ENCODE measurements around the gene PPCS.
"Not testable (repeated sequence)": the region's sequence is repeated elsewhere in the genome, so short reads cannot be mapped to it uniquely, and the experiment has no call there.

PPCS gene

DNA sequence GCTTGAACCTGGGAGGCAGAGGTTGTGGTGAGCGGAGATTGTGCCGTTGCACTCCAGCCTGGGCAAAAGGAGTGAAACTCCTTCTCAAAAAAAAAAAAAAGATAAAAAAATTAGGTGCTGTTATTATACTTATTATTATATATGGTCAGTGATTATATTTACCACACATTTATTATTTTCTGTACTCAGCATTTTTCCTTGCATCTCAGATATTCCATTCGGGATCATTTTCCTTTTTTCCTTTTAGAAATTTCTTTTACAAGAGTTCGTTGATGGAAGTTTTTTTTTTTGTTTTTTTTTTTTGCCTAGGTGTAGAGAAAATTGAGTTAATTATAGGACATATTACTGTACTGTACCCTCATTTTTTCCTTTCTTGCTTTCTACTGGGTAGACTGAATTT, 20.3 kb downstream of the PPCS start:
- H3K36me3 ChIP-seq (ENCODE audit: control insufficient read depth, insufficient read depth, low read length) = no peaks in the 10 kb centered on the region
- 91% methylated on average over 2 of the region's 4 CpGs; no CpG with 5 or more reads in 1 of the 2 experiments for WGBS, 2 experiments
- no peaks in the 10 kb centered on the region for H3K27me3 ChIP-seq (ENCODE audit: control insufficient read depth, insufficient read depth, low read length, poor library complexity, severe bottlenecking)
- H3K4me1 ChIP-seq (ENCODE audit: control insufficient read depth, insufficient read depth, low read length) = no peaks in the 10 kb centered on the region
- H3K27ac ChIP-seq (ENCODE audit: insufficient read depth, low read depth, low read length, poor library complexity, severe bottlenecking) = no peak overlapping the region
- H3K9me3 ChIP-seq (ENCODE audit: control insufficient read depth, low read length) = no peaks in the 10 kb centered on the region
- no peak overlapping the region for H3K4me3 ChIP-seq (ENCODE audit: insufficient read depth, low read depth, low read length)

DNA sequence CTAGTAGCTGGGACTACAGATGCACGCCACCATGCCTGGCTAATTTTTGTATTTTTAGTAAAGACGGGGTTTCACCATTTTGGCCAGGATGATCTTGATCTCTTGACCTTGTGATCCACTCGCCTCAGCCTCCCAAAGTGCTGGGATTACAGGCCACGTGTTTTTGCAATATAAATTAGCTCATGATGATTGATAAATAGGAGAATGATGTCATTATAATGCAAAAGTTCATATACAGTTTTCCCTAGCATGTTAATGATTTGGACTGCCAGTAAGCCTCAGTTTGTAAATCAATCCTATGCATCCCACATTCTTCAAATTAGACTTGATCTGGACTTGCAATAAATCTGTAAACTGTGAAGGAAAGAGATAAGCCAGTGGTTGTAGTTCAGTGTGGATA, 21.0 kb downstream of the PPCS start:
- not testable (repeated sequence) for H3K36me3 ChIP-seq (ENCODE audit: control insufficient read depth, insufficient read depth, low read length); H3K27ac ChIP-seq (ENCODE audit: insufficient read depth, low read depth, low read length, poor library complexity, severe bottlenecking); H3K4me1 ChIP-seq (ENCODE audit: control insufficient read depth, insufficient read depth, low read length); H3K4me3 ChIP-seq (ENCODE audit: insufficient read depth, low read depth, low read length); H3K9me3 ChIP-seq (ENCODE audit: control insufficient read depth, low read length); H3K27me3 ChIP-seq (ENCODE audit: control insufficient read depth, insufficient read depth, low read length, poor library complexity, severe bottlenecking)
- WGBS, 2 experiments = 87 to 93% methylated on average over 4 of the region's 4 CpGs

DNA sequence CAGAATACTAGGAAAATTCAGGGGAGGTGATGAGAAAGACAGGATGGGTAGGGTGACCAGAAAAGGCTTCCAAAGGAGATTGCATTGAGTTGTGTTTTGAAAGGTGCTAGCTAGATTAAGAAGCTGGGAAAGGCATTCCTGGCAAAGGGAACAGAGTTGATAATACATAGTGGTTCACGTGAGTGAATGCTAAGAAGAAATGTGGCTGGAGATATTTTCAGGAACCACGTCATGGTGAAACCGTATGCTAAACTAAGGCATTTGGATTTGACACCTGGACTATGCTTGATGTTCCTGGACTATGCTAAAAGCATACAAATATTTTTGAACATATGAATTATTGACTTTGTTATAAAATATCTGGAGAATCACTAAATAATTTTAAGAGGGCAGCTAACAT, 21.4 kb downstream of the PPCS start:
- no peaks in the 10 kb centered on the region for H3K4me1 ChIP-seq (ENCODE audit: control insufficient read depth, insufficient read depth, low read length)
- 91 to 96% methylated on average over 3 of the region's 3 CpGs for WGBS, 2 experiments
- no peaks in the 10 kb centered on the region for H3K36me3 ChIP-seq (ENCODE audit: control insufficient read depth, insufficient read depth, low read length)

DNA sequence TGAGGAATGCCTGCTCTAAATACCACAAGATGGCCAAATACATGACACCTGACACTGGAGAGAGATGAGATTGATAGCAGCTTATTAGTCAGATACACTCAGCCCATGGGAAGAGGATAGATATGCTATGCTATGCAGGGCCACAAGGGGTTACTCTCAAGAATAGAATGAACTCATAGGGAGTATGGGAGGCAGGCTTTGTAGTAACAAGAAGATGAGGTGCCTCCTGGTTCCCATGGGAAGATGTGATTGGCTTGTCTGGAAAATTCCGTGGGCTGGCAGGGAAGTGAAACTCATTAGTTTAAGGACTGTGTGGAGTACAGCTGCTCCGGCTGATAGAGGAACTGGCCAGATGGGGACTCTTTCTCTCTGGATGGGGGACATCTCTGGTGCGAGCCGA, 23.3 kb downstream of the PPCS start:
- no peaks in the 10 kb centered on the region for H3K27me3 ChIP-seq (ENCODE audit: control insufficient read depth, insufficient read depth, low read length, poor library complexity, severe bottlenecking)
- WGBS, 2 experiments = 71 to 72% methylated on average over 3 to 4 of the region's 4 CpGs
- H3K4me3 ChIP-seq (ENCODE audit: insufficient read depth, low read depth, low read length) = no peak overlapping the region
- no peaks in the 10 kb centered on the region for H3K36me3 ChIP-seq (ENCODE audit: control insufficient read depth, insufficient read depth, low read length)
- H3K4me1 ChIP-seq (ENCODE audit: control insufficient read depth, insufficient read depth, low read length) = no peaks in the 10 kb centered on the region
- no peak overlapping the region for H3K27ac ChIP-seq (ENCODE audit: insufficient read depth, low read depth, low read length, poor library complexity, severe bottlenecking)
- no peaks in the 10 kb centered on the region for H3K9me3 ChIP-seq (ENCODE audit: control insufficient read depth, low read length)

More for the DNA sequence above, 21.4 kb downstream of the PPCS start:
- no peaks in the 10 kb centered on the region for H3K9me3 ChIP-seq (ENCODE audit: control insufficient read depth, low read length)
- no peak overlapping the region for H3K27ac ChIP-seq (ENCODE audit: insufficient read depth, low read depth, low read length, poor library complexity, severe bottlenecking)
- no peak overlapping the region for H3K4me3 ChIP-seq (ENCODE audit: insufficient read depth, low read depth, low read length)
- H3K27me3 ChIP-seq (ENCODE audit: control insufficient read depth, insufficient read depth, low read length, poor library complexity, severe bottlenecking) = no peaks in the 10 kb centered on the region

DNA sequence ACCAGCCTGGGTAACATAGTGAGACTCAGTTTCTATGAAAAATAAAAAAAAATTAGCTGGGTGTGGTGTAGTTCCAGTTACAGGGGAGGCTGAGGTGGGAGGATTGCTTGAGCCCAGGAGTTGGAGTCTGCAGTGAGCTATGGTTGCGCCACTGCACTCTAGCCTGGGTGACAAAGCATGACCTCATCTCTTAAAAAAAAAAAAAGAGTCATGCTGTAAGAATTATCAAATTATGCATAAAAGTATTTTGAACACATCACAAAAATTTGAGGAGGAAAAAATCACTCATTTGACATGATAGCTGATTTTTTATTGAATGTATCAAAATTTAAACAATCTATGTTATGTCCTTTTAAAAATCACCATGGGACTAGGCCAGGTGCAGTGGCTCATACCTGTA, 24.6 kb downstream of the PPCS start:
- Histone ChIP-seq H3K9me3 (ENCODE audit: control insufficient read depth, low read length) (no peaks in the 10 kb centered on the region), H3K36me3 (ENCODE audit: control insufficient read depth, insufficient read depth, low read length) (no peaks in the 10 kb centered on the region), H3K27me3 (ENCODE audit: control insufficient read depth, insufficient read depth, low read length, poor library complexity, severe bottlenecking) (no peaks in the 10 kb centered on the region), H3K4me3 (ENCODE audit: insufficient read depth, low read depth, low read length) (no peak overlapping the region), H3K27ac (ENCODE audit: insufficient read depth, low read depth, low read length, poor library complexity, severe bottlenecking) (no peak overlapping the region), H3K4me1 (ENCODE audit: control insufficient read depth, insufficient read depth, low read length) (no peaks in the 10 kb centered on the region)
- WGBS, 2 experiments = 95 to 100% methylated on average over 1 of the region's 1 CpG

DNA sequence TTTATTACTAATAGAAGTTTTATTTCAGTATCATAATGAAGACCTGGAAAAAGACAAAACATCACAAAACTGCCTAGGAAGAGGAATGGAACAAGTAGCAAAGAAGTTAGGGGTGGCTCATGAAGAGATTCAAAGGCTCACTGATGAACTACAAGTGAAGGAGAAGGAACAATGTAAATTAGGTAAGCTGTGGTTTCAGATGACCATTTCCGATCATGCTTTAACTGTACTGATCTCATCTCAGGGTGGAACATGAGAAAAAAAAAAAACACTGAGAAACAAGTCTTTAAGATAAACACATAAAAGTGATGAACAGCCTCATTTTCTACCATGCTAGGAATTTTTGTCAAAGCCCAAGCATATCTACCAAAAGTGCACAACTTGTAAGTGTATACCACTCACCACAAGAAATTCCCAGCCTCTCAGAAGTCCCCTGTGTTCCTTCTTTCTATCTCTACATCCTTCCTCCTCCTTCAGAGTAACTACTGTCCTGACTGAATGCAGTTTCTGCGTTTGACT, 26.4 kb downstream of the PPCS start:
- no peak overlapping the region for H3K4me3 ChIP-seq (ENCODE audit: insufficient read depth, low read depth, low read length)
- no peaks in the 10 kb centered on the region for H3K27me3 ChIP-seq (ENCODE audit: control insufficient read depth, insufficient read depth, low read length, poor library complexity, severe bottlenecking)
- H3K9me3 ChIP-seq (ENCODE audit: control insufficient read depth, low read length) = no peaks in the 10 kb centered on the region
- no peaks in the 10 kb centered on the region for H3K4me1 ChIP-seq (ENCODE audit: control insufficient read depth, insufficient read depth, low read length)
- 88 to 92% methylated on average over 2 of the region's 2 CpGs for WGBS, 2 experiments
- no peaks in the 10 kb centered on the region for H3K36me3 ChIP-seq (ENCODE audit: control insufficient read depth, insufficient read depth, low read length)
- no peak overlapping the region for H3K27ac ChIP-seq (ENCODE audit: insufficient read depth, low read depth, low read length, poor library complexity, severe bottlenecking)

DNA sequence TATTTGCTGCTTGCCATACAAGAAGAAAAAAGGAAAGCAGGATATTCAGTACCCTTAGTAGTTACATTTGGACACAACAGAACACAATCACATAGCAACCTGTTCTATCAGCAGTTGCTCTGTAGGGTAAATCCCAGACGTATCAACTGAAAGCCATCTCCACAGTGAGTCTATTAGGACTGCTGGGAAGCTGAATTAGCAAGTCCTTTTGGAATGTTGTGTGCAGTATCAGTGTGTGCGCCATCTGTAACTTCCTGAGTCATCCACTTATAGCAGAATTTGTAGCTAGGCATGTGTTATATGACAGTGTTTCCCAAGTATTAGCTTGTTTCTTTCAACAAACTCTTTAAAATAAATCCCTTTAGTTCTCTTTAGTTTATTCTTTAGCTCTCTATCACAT, 28.0 kb downstream of the PPCS start:
- Histone ChIP-seq H3K4me3 (ENCODE audit: insufficient read depth, low read depth, low read length) (no peak overlapping the region), H3K9me3 (ENCODE audit: control insufficient read depth, low read length) (no peaks in the 10 kb centered on the region), H3K4me1 (ENCODE audit: control insufficient read depth, insufficient read depth, low read length) (no peaks in the 10 kb centered on the region), H3K36me3 (ENCODE audit: control insufficient read depth, insufficient read depth, low read length) (no peaks in the 10 kb centered on the region), H3K27me3 (ENCODE audit: control insufficient read depth, insufficient read depth, low read length, poor library complexity, severe bottlenecking) (no peaks in the 10 kb centered on the region), H3K27ac (ENCODE audit: insufficient read depth, low read depth, low read length, poor library complexity, severe bottlenecking) (no peak overlapping the region)
- 86 to 90% methylated on average over 2 of the region's 2 CpGs for WGBS, 2 experiments

DNA sequence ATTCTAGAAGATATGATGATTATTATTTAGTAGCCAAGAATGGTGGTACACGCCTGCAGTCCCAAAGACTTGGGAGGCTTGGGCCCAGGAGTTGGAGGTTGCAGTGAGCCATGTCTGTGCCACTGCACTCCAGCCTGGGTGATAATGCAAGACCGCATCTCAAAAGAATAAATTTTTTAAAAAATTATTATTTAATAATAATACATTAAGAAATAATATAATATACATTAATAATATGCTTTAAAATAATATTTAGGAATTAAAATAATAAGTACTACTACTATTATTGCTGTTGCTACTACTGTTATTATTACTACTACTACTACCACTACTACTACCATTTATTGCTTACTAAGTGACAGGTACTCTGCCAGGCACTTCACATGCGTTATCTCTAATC, 33.9 kb downstream of the PPCS start:
- Histone ChIP-seq H3K4me3 (ENCODE audit: insufficient read depth, low read depth, low read length) (no peak overlapping the region), H3K27me3 (ENCODE audit: control insufficient read depth, insufficient read depth, low read length, poor library complexity, severe bottlenecking) (no peaks in the 10 kb centered on the region), H3K27ac (ENCODE audit: insufficient read depth, low read depth, low read length, poor library complexity, severe bottlenecking) (no peak overlapping the region), H3K9me3 (ENCODE audit: control insufficient read depth, low read length) (no peaks in the 10 kb centered on the region), H3K36me3 (ENCODE audit: control insufficient read depth, insufficient read depth, low read length) (no peaks in the 10 kb centered on the region), H3K4me1 (ENCODE audit: control insufficient read depth, insufficient read depth, low read length) (no peaks in the 10 kb centered on the region)
- WGBS, 2 experiments = 86 to 96% methylated on average over 2 of the region's 3 CpGs

DNA sequence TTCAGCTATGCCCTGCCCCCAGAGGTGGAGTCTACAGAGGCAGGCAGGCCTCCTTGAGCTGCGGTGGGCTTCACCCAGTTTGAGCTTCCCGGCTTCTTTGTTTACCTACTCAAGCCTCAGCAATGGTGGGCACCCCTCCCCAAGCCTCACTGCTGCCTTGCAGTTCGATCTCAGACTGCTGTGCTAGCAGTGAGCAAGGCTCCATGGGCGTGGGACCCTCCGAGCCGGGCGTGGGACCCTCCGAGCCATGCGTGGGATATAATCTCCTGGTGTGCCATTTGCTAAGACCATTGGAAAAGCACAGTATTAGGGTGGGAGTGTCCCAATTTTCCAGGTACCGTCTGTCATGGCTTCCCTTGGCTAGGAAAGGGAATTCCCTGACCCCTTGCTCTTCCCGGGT, 45.7 kb downstream of the PPCS start:
- H3K4me1 ChIP-seq (ENCODE audit: control insufficient read depth, insufficient read depth, low read length); H3K4me3 ChIP-seq (ENCODE audit: insufficient read depth, low read depth, low read length); H3K9me3 ChIP-seq (ENCODE audit: control insufficient read depth, low read length); H3K36me3 ChIP-seq (ENCODE audit: control insufficient read depth, insufficient read depth, low read length); H3K27me3 ChIP-seq (ENCODE audit: control insufficient read depth, insufficient read depth, low read length, poor library complexity, severe bottlenecking); H3K27ac ChIP-seq (ENCODE audit: insufficient read depth, low read depth, low read length, poor library complexity, severe bottlenecking): not testable (repeated sequence)
- WGBS, 2 experiments = 87 to 88% methylated on average over 11 of the region's 11 CpGs

DNA sequence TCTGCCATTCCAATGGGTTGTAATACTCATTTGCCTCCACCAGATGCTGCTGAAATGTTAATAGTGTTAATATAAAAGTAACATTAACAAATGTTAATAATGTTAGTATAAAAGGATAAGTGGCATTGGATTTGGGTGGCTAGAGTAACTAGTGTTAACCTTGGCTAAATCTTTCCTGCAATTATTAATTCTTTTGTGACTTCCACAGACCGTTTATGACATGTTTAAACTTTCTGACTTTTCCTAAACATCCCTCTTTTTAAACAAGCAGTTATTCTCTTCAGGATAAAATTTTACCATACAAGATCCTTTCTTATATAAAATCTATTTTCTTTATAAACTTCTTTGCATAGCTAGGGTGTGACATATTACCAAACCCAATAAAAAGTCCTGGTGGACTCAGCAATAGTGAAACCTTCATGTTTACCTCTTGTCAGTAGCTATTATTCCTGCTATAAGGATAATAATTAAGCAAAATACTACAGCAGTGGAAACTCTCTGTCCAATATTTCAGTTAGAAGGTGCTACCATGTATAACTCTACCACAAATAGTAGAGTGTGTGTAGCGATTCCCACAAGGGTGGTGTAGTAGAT, 48.3 kb downstream of the PPCS start:
- Histone ChIP-seq H3K4me3 (ENCODE audit: insufficient read depth, low read depth, low read length) (no peak overlapping the region), H3K27me3 (ENCODE audit: control insufficient read depth, insufficient read depth, low read length, poor library complexity, severe bottlenecking) (no peaks in the 10 kb centered on the region), H3K27ac (ENCODE audit: insufficient read depth, low read depth, low read length, poor library complexity, severe bottlenecking) (no peak overlapping the region), H3K9me3 (ENCODE audit: control insufficient read depth, low read length) (peaks cover 9% of the 10 kb centered on the region), H3K4me1 (ENCODE audit: control insufficient read depth, insufficient read depth, low read length) (no peaks in the 10 kb centered on the region), H3K36me3 (ENCODE audit: control insufficient read depth, insufficient read depth, low read length) (peaks cover 4% of the 10 kb centered on the region)
- WGBS, 2 experiments = 88 to 94% methylated on average over 1 to 2 of the region's 2 CpGs

DNA sequence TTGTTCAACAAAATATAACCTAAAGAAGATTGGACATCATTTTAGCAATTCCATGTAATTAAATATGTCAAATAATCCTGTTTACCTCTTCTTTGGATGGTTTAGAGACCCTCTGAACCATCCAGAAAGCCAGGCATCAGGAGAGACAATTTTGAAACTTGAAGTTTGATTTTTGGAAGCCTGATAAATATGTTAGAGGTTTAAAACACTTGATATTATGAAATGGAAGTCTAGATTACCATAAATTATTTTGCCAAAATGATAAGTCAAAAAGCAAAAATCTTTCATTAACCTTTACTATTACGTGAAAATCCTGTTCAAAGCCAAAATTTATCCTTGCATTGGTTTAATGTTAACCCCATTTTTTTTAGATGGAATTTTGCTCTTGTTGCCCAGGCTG, 50.2 kb downstream of the PPCS start:
- no peak overlapping the region for H3K4me3 ChIP-seq (ENCODE audit: insufficient read depth, low read depth, low read length)
- no peaks in the 10 kb centered on the region for H3K27me3 ChIP-seq (ENCODE audit: control insufficient read depth, insufficient read depth, low read length, poor library complexity, severe bottlenecking)
- H3K9me3 ChIP-seq (ENCODE audit: control insufficient read depth, low read length) = peaks cover 12% of the 10 kb centered on the region
- H3K27ac ChIP-seq (ENCODE audit: insufficient read depth, low read depth, low read length, poor library complexity, severe bottlenecking) = no peak overlapping the region
- whole genome bisulfite sequencing, 2 experiments = 64 to 79% methylated on average over 1 of the region's 1 CpG
- no peaks in the 10 kb centered on the region for H3K4me1 ChIP-seq (ENCODE audit: control insufficient read depth, insufficient read depth, low read length)
- H3K36me3 ChIP-seq (ENCODE audit: control insufficient read depth, insufficient read depth, low read length) = peaks cover 4% of the 10 kb centered on the region
